Gastroesophageal sphincter (tissue), 4 donors: Measurements from ENCODE around the gene ERO1B. TPM values are rescaled to one million over a fixed set of nuclear protein-coding genes. Genes with fewer than 3 reads are reported as not detected.
A peak's percentile ranks its signal among the peaks of the same experiment; 100 is the strongest.

Experiments
- ATAC-seq: fragments of 150-250 bp; one replicate; pipeline ENCODE4 v1.9.1; 2016; ENCODE audit warnings: mild to moderate bottlenecking, moderate library complexity
- H3K27ac ChIP-seq, 4 donors: fragments of 200-600 bp; sonication (generic) in 3 of 4; 1 replicate in 3 of 4; 2 replicates in 1 of 4; pipeline ENCODE4 v1.5.1; 2016 to 2019
- H3K27me3 ChIP-seq: fragments of 200-600 bp; sonication (generic); one replicate; pipeline ENCODE4 v1.5.1; 2019
- H3K36me3 ChIP-seq, 2 donors: fragments of 200-600 bp; sonication (generic); one replicate each; pipeline ENCODE4 v1.5.1; 2019; ENCODE audit warnings: control low read depth in 1 of 2
- H3K4me1 ChIP-seq, 3 donors: fragments of 200-600 bp; sonication (generic); 1 replicate in 2 of 3; 2 replicates in 1 of 3; pipeline ENCODE4 v1.5.1; 2016 to 2019; ENCODE audit warnings: control low read depth in 2 of 3
- H3K4me3 ChIP-seq, 2 donors: fragments of 200-600 bp; sonication (generic); one replicate each; pipeline ENCODE4 v1.5.1; 2019; ENCODE audit warnings: mild to moderate bottlenecking in 1 of 2, moderate library complexity in 1 of 2
- H3K9me3 ChIP-seq, 3 donors: fragments of 200-600 bp; sonication (generic); one replicate each; pipeline ENCODE4 v1.5.1; 2017 to 2019; ENCODE audit warnings: control low read depth in 2 of 3
- CTCF ChIP-seq, 4 experiments: fragments of 200-600 bp in 2 of 4; fragments of 450-650 bp in 2 of 4; sonication (generic) in 1 of 4; IDR thresholded peaks; one replicate each; pipeline ENCODE4 v1.5.1; 2017 to 2019; ENCODE audit warnings: antibody characterized with exemption in 4 of 4, mild to moderate bottlenecking in 2 of 4, moderate library complexity in 2 of 4
- EP300 ChIP-seq: sonication (generic); formaldehyde crosslinking; IDR thresholded peaks from one replicate; pipeline ENCODE4 v1.6.1; 2017; ENCODE audit warnings: antibody characterized with exemption, mild to moderate bottlenecking
- POLR2A ChIP-seq, 2 donors: fragments of 450-650 bp; IDR thresholded peaks; one replicate each; pipeline ENCODE4 v1.6.1; 2017; ENCODE audit warnings: antibody characterized with exemption in 2 of 2, mild to moderate bottlenecking in 2 of 2, moderate library complexity in 1 of 2
- POLR2AphosphoS5 ChIP-seq: sonication (generic); formaldehyde crosslinking; IDR thresholded peaks from one replicate; pipeline ENCODE4 v1.6.1; 2017; ENCODE audit warnings: antibody characterized with exemption
- WGBS, 2 donors: methylation state at CpG; one replicate each; pipeline ENCODE4 v1.1.5; 2018; ENCODE audit warnings: low coverage in 1 of 2; 5-methylcytosine and 5-hydroxymethylcytosine counted together
- total RNA-seq, 4 donors: library from RNA; depleted of rRNA; stranded (reverse); fragments of >200 nt; gene quantifications; one replicate each; pipeline ENCODE4 v1.1.0, GENCODE V29; 2016

ERO1B gene
- total RNA-seq, 4 donors from 2014 or later = 7.3 to 13.5 (median 9.3) TPM

DNA sequence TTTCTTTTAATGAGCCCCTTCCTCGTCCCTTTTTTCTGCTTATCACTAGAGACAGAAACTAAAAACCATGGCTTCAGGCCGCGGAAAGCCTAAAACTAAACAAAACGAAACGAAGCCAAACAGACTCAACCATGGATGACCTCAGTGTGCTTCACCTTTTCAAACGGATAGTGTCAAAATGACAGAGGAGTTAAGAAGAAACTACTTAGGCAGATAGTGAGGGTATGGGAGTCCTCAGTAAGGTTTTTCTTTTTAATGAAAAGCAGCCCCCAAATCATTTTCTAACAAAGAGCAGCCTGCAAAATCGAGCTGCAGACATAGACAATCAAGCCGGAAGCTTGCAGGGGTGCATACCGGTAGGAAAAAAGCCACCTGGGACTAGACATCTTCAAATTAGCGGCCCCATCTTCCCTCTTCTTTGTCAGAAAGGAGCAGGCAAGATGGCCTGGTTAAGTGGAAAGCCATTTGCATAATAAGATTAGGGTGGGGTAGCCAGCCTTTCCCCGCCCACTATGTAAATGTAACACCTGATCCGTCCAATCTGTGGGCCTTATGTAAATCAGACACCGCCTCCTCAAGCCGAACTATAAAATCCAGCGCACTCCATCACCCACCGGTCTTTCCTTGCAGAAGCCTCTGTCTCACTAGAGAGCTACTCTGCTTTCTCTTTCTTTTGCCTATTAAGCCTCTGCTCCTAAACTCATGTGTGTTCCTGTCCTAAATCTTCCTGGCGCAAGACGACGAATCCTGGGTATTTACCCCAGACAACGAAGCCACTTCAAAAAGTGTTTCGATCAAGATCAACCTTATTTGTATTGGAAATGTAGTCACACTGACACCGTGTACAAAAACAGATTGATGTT lies 6.2 kb upstream of the ERO1B start:
- H3K27ac ChIP-seq = no peak overlapping the region
- peaks cover 51% of the 10 kb centered on the region for H3K27me3 ChIP-seq
- 59 to 66% methylated on average over 9 to 22 of the region's 22 CpGs for WGBS, 2 donors
- ATAC-seq = no peak
- TF ChIP-seq POLR2A (IDR thresholded peaks at IDR 0.05) (no peak), EP300 (no peak), POLR2AphosphoS5 (no peak), CTCF (IDR thresholded peaks at IDR 0.05) (no peak)
- no peaks in the 10 kb centered on the region for H3K9me3 ChIP-seq
- H3K4me3 ChIP-seq = no peak overlapping the region
- no peaks in the 10 kb centered on the region for H3K36me3 ChIP-seq
- no peaks in the 10 kb centered on the region for H3K4me1 ChIP-seq

- no peaks in the 10 kb centered on the region for H3K36me3 ChIP-seq
- H3K9me3 ChIP-seq = no peaks in the 10 kb centered on the region
- H3K27me3 ChIP-seq = peaks cover 51% of the 10 kb centered on the region
- H3K27ac ChIP-seq = no peak overlapping the region
- ATAC-seq = no peak
- TF ChIP-seq POLR2A (IDR thresholded peaks at IDR 0.05) (no peak), POLR2AphosphoS5 (no peak), EP300 (no peak), CTCF (IDR thresholded peaks at IDR 0.05) (no peak)
- H3K4me1 ChIP-seq = peaks cover 0 to 4% (median 4%) of the 10 kb centered on the region in 3 donors
- no peak overlapping the region for H3K4me3 ChIP-seq
- 64 to 84% methylated on average over 10 to 12 of the region's 12 CpGs for WGBS, 2 donors
Measured at GRCh38 chr1:236287356-236287755, 5.6 kb upstream of the ERO1B start.

DNA sequence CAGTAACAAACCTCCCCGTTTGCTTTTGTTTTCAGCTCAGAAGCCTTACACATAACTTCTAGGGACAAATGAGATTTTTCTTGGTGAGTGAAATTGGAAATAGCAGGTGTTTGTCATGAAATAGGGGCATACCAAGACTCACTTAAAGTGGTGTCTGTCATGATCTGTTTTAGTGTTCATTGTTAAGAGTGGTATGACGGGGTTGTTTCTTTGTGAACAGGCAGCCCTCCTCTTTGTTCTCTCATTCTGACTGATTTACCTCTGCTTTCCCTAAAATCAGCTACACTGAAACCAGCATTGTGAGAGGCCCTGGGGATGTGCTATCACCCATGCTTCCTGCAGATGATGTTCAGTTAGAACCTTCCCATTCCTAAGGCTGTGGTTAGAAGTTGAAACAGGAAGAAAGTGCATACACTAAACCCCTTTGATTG lies 2.5 kb upstream of the ERO1B start:
- no peak for TF ChIP-seq EP300
- TF ChIP-seq POLR2A (IDR thresholded peaks at IDR 0.05) = no peak
- no peak for TF ChIP-seq CTCF (IDR thresholded peaks at IDR 0.05)
- no peak for ATAC-seq
- Histone ChIP-seq H3K36me3 (no peaks in the 10 kb centered on the region), H3K27me3 (peaks cover 35% of the 10 kb centered on the region), H3K9me3 (no peaks in the 10 kb centered on the region), H3K4me3 (no peak overlapping the region), H3K27ac (no peak overlapping the region), H3K4me1 (peaks cover 0 to 18% (median 7%) of the 10 kb centered on the region in 3 donors)
- 38 to 48% methylated on average over 1 to 2 of the region's 2 CpGs for WGBS, 2 donors

DNA sequence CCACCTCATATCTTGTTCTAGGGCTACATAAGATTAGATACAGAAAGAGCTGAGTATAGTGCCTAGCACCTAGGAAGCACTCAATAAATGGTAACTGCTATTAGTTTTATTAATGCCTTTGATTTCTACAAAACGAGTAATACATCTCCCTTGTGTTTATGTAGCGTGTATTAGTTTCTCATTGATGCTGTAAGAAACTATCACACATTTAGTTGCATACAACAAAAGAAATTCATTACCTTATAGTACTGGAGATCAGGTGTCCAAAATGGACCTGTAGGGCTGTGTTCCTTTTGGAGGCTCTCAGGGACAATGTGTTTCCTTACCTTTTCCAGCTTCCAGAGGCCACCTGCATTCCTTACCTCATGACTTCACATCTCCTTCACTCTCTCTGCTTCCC lies 961 bp upstream of the ERO1B start:
- no peaks in the 10 kb centered on the region for H3K36me3 ChIP-seq
- no peak overlapping the region for H3K27ac ChIP-seq
- 58 to 65% methylated on average over 2 of the region's 2 CpGs for WGBS, 2 donors
- H3K27me3 ChIP-seq = peaks cover 19% of the 10 kb centered on the region
- no peak for TF ChIP-seq POLR2AphosphoS5
- no peak for TF ChIP-seq POLR2A (IDR thresholded peaks at IDR 0.05)
- no peak for TF ChIP-seq CTCF (IDR thresholded peaks at IDR 0.05)
- no peak for TF ChIP-seq EP300
- no peak for ATAC-seq
- no peaks in the 10 kb centered on the region for H3K9me3 ChIP-seq
- H3K4me3 ChIP-seq = peak overlapping the region in 1 of 2 donors; percentile 83
- H3K4me1 ChIP-seq = peaks cover 0 to 18% (median 7%) of the 10 kb centered on the region in 3 donors

GRCh38 chr1:236282425-236282716 lies 613 bp upstream of the ERO1B start:
- no peak for ATAC-seq
- 14 to 20% methylated on average over 2 to 4 of the region's 7 CpGs for WGBS, 2 donors
- no peak for TF ChIP-seq EP300
- no peak for TF ChIP-seq POLR2A (IDR thresholded peaks at IDR 0.05)
- no peak for TF ChIP-seq POLR2AphosphoS5
- TF ChIP-seq CTCF (IDR thresholded peaks at IDR 0.05) = no peak

More at GRCh38 chr1:236282425-236282716, 613 bp upstream of the ERO1B start:
- no peaks in the 10 kb centered on the region for H3K9me3 ChIP-seq
- peaks cover 16% of the 10 kb centered on the region for H3K27me3 ChIP-seq
- H3K36me3 ChIP-seq = no peaks in the 10 kb centered on the region
- peak overlapping the region; percentile 59 to 83 for H3K4me3 ChIP-seq
- H3K27ac ChIP-seq = peak overlapping the region in 3 of 4 donors; percentile 85 to 94 (median 92)
- peaks cover 0 to 18% (median 7%) of the 10 kb centered on the region in 3 donors for H3K4me1 ChIP-seq
